ENCODE results near the gene JAKMIP2.

DNA sequence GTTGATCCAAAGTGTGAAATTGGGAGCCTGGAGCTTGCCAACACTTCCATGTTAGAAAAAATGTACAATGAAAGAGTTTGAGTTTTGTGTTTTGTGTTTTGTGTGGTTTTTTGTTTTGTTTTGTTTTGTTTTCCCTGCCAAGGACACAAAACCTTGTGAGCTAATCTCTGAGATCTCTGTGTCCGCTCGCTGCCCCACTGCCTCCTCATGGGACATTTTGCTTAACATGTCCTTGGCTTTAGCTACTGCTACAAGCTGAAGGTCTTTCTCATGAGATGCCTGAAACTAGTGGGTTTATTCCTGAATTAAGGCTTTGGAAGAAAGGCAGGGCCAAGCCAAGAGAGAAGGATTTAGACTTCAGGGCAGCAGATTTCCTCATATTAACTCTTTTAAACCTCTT lies 7.3 kb upstream of the JAKMIP2 start:
- TF ChIP-seq, protein P1, sequence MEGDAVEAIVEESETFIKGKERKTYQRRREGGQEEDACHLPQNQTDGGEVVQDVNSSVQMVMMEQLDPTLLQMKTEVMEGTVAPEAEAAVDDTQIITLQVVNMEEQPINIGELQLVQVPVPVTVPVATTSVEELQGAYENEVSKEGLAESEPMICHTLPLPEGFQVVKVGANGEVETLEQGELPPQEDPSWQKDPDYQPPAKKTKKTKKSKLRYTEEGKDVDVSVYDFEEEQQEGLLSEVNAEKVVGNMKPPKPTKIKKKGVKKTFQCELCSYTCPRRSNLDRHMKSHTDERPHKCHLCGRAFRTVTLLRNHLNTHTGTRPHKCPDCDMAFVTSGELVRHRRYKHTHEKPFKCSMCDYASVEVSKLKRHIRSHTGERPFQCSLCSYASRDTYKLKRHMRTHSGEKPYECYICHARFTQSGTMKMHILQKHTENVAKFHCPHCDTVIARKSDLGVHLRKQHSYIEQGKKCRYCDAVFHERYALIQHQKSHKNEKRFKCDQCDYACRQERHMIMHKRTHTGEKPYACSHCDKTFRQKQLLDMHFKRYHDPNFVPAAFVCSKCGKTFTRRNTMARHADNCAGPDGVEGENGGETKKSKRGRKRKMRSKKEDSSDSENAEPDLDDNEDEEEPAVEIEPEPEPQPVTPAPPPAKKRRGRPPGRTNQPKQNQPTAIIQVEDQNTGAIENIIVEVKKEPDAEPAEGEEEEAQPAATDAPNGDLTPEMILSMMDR (IDR thresholded peaks at IDR 0.05), result no peak
- no peak for TF ChIP-seq POLR2AphosphoS5 (IDR thresholded peaks at IDR 0.05; ENCODE audit: insufficient read depth in 1 of 2, low read depth in 1 of 2)
- TF ChIP-seq POLR2A (IDR thresholded peaks at IDR 0.05), result no peak
